Measurements from ENCODE around the gene HYAL1.
A peak's percentile ranks its signal among the peaks of the same experiment; 100 is the strongest.

The HYAL1 gene

DNA sequence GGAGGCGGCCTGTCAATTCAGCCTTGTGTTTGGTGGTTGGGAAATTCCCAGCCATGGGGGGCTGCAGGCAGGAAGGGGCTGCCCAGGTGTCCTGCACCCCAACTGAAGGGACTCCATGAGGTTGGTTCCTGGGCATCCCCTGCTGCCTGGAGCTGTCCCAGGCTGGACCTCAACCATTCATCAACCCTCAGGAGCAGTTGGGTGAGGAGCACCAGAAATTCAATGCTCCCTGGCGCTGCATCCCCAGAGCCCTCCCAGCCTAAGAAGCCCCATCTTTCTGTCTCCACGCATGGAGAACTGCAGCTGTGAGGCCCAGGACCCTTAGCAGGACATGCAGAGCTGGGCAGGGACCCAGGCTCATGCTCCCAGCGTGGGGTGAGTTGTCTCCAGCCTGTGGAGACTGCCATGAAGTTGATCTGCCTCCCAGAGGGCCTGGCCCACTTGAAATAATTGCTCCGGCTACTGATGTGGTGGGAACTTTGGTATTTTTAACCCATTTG lies 42.4 kb downstream of the HYAL1 start (continued):
- TF ChIP-seq YY2 (tag by site-specific recombination; IDR thresholded peaks at IDR 0.05) (no peak), SP3 (tag by site-specific recombination; IDR thresholded peaks at IDR 0.05) (no peak), OSR2 (tag by site-specific recombination; IDR thresholded peaks at IDR 0.05) (0 out of 2 replicates have a peak, but pooled peaks have one; percentile 42), ZNF623 (tag by site-specific recombination; IDR thresholded peaks at IDR 0.05) (no peak)
- TF ChIP-seq, protein P1, sequence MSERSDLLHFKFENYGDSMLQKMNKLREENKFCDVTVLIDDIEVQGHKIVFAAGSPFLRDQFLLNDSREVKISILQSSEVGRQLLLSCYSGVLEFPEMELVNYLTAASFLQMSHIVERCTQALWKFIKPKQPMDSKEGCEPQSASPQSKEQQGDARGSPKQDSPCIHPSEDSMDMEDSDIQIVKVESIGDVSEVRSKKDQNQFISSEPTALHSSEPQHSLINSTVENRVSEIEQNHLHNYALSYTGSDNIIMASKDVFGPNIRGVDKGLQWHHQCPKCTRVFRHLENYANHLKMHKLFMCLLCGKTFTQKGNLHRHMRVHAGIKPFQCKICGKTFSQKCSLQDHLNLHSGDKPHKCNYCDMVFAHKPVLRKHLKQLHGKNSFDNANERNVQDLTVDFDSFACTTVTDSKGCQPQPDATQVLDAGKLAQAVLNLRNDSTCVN (tag by site-specific recombination; optimal IDR thresholded peaks at IDR 0.05) = no peak

GRCh38 chr3:50260027-50260941 lies 43.1 kb downstream of the HYAL1 start:
- H3K4me1 ChIP-seq (ENCODE audit: control insufficient read depth, insufficient read depth, low read length) = peaks cover 3% of the 10 kb centered on the region; the same call in 1 of the 2 replicates
- H3K27ac ChIP-seq (ENCODE audit: extremely low read depth, low read depth, low read length) = peak overlapping the region; percentile 86
- CTCF ChIA-PET = interaction anchor here (0.7 to 3.9 kb wide), 12 partner anchors 11 to 67 kb away, joined by 3 to 49 read pairs (median 4); partner anchors contain the start of gene HYAL2
- POLR2A ChIA-PET = interaction anchor here (1.5 kb wide), 1 partner anchor 68 kb away, joined by 5 read pairs; the partner anchor contains the start of gene TUSC2
- H3K36me3 ChIP-seq (ENCODE audit: control insufficient read depth in 2 of 2, insufficient read depth in 1 of 2, low read length in 2 of 2) = peaks cover 5 to 26% of the 10 kb centered on the region in 2 experiments
- no peaks in the 10 kb centered on the region for H3K9me3 ChIP-seq (ENCODE audit: control insufficient read depth, insufficient read depth, low read depth, low read length)
- peak overlapping the region; percentile 36 for H3K4me3 ChIP-seq (ENCODE audit: low read depth, low read length)
- TF ChIP-seq OVOL3 (tag by site-specific recombination; IDR thresholded peaks at IDR 0.05) (no peak), ZNF513 (tag by site-specific recombination; IDR thresholded peaks at IDR 0.05) (no peak), SP2 (tag by site-specific recombination; IDR thresholded peaks at IDR 0.05) (peak; percentile 58), KLF9 (tag by site-specific recombination; IDR thresholded peaks at IDR 0.05; ENCODE audit: low read depth) (peak; percentile 26; the same call in 1 of the 2 replicates), ZNF677 (tag by site-specific recombination; IDR thresholded peaks at IDR 0.05) (no peak), GLIS1 (tag by site-specific recombination; IDR thresholded peaks at IDR 0.05) (peak; percentile 91), ZNF548 (tag by site-specific recombination; IDR thresholded peaks at IDR 0.05) (no peak), EGR2 (tag by site-specific recombination; IDR thresholded peaks at IDR 0.05; ENCODE audit: low read depth) (peak; percentile 36; the same call in 1 of the 2 replicates), ZNF239 (tag by site-specific recombination; IDR thresholded peaks at IDR 0.05) (no peak), KLF10 (tag by site-specific recombination; IDR thresholded peaks at IDR 0.05) (0 out of 2 replicates have a peak, but pooled peaks have one; percentile 20), ZNF76 (tag by site-specific recombination; IDR thresholded peaks at IDR 0.05; ENCODE audit: borderline replicate concordance, low read depth) (0 out of 2 replicates have a peak, but pooled peaks have one; percentile 23), ZNF133 (tag by site-specific recombination; IDR thresholded peaks at IDR 0.05) (no peak), KLF1 (tag by site-specific recombination; IDR thresholded peaks at IDR 0.05) (0 out of 2 replicates have a peak, but pooled peaks have one; percentile 20), ZNF555 (tag by site-specific recombination; conservative IDR thresholded peaks at IDR 0.05) (no peak), ZFP37 (tag by site-specific recombination; IDR thresholded peaks at IDR 0.05) (no peak), HIC1 (tag by site-specific recombination; IDR thresholded peaks at IDR 0.05) (peak; percentile 81), SP7 (tag by site-specific recombination; IDR thresholded peaks at IDR 0.05) (0 out of 2 replicates have a peak, but pooled peaks have one; percentile 48)
- TF ChIP-seq, protein P2, sequence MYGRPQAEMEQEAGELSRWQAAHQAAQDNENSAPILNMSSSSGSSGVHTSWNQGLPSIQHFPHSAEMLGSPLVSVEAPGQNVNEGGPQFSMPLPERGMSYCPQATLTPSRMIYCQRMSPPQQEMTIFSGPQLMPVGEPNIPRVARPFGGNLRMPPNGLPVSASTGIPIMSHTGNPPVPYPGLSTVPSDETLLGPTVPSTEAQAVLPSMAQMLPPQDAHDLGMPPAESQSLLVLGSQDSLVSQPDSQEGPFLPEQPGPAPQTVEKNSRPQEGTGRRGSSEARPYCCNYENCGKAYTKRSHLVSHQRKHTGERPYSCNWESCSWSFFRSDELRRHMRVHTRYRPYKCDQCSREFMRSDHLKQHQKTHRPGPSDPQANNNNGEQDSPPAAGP (tag by site-specific recombination; IDR thresholded peaks at IDR 0.05) = peak; percentile 34
- TF ChIP-seq, protein P3, sequence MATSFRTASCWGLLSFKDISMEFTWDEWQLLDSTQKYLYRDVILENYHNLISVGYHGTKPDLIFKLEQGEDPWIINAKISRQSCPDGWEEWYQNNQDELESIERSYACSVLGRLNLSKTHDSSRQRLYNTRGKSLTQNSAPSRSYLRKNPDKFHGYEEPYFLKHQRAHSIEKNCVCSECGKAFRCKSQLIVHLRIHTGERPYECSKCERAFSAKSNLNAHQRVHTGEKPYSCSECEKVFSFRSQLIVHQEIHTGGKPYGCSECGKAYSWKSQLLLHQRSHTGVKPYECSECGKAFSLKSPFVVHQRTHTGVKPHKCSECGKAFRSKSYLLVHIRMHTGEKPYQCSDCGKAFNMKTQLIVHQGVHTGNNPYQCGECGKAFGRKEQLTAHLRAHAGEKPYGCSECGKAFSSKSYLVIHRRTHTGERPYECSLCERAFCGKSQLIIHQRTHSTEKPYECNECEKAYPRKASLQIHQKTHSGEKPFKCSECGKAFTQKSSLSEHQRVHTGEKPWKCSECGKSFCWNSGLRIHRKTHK (tag by site-specific recombination; IDR thresholded peaks at IDR 0.05) = no peak
- TF ChIP-seq, protein P4, sequence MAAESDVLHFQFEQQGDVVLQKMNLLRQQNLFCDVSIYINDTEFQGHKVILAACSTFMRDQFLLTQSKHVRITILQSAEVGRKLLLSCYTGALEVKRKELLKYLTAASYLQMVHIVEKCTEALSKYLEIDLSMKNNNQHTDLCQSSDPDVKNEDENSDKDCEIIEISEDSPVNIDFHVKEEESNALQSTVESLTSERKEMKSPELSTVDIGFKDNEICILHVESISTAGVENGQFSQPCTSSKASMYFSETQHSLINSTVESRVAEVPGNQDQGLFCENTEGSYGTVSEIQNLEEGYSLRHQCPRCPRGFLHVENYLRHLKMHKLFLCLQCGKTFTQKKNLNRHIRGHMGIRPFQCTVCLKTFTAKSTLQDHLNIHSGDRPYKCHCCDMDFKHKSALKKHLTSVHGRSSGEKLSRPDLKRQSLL (tag by site-specific recombination; IDR thresholded peaks at IDR 0.05) = peak; percentile 42; the same call in 1 of the 2 replicates
